ENCODE measurements around the gene CLSTN2.

The CLSTN2 gene

GRCh38 chr3:140236836-140237501, 302.0 kb downstream of the CLSTN2 start:
- no peak for DNase-seq (ENCODE audit: low read depth in 2 of 2)

GRCh38 chr3:140238646-140239314, 303.8 kb downstream of the CLSTN2 start:
- no peak for DNase-seq (ENCODE audit: low read depth in 2 of 2)

DNA sequence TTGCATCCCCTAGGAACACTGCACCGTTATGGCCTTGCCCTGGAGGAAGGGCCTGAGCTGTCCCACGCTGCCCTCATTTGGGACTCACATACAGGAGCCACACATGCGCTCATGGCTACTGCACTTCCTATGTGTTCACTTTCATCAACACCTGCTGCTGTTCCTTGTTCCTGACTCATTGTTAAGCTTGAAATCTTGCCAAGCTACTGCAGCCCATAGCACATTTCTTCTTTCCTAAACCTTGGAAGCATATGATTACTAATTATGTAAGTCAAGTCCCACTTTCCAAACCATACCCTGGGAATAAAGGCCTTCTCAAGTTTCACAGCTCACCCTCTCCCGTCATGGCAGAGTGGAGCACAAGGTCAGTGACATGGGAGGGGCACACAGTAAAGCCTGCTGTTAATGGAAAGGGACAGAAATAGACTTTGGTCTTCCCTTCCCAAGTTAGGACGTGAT, 307.9 kb downstream of the CLSTN2 start:
- no peak for DNase-seq (ENCODE audit: low read depth in 2 of 2)

DNA sequence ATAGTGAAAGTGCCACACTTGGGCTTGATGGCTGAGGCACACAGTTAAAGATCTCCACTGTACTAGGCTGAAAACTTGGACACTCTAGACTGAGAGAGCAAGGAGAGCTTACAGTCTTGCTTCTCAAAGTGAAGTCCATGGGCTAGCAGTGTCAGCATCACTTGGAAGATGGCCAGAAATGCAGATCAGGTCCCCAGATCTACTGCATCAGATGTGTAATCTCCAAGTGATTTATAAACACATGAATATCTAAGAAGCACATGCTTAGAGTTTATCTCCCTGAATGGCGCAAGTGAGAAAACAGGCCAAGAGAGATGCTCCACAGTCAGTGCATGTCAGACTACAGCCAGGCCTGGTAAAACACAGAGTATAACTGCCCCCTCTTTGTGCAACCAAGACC, 308.6 kb downstream of the CLSTN2 start:
- no peak for DNase-seq (ENCODE audit: low read depth in 2 of 2)

- DNase-seq (ENCODE audit: low read depth in 2 of 2): no peak
These were observed 309.9 kb downstream of the CLSTN2 start for GRCh38 chr3:140244893-140245292.

- DNase-seq (ENCODE audit: low read depth in 2 of 2): no peak
These were observed 311.6 kb downstream of the CLSTN2 start for GRCh38 chr3:140246578-140246977.

DNA sequence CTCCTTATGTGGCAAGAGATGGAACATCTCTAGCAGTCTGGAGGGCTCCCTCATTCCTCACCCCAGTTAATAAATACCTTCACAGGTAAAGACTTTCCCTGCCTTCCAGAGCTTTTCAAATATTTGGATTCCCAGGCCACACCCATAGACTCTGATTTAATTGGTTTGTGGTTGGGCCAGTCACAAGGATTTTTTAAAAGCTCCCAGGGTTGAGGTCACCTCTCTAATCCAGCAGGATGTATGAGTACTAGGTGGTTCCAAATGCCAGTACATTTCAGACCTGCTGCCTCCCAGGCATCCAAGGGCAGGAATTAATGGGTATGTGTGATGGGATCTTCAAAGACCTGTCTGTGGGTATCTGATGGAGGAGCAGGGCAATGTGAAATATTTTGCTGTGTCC, 312.8 kb downstream of the CLSTN2 start:
- DNase-seq (ENCODE audit: low read depth in 2 of 2): no peak

GRCh38 chr3:140249188-140249587, 314.2 kb downstream of the CLSTN2 start:
- no peak for DNase-seq (ENCODE audit: low read depth in 2 of 2)

DNA sequence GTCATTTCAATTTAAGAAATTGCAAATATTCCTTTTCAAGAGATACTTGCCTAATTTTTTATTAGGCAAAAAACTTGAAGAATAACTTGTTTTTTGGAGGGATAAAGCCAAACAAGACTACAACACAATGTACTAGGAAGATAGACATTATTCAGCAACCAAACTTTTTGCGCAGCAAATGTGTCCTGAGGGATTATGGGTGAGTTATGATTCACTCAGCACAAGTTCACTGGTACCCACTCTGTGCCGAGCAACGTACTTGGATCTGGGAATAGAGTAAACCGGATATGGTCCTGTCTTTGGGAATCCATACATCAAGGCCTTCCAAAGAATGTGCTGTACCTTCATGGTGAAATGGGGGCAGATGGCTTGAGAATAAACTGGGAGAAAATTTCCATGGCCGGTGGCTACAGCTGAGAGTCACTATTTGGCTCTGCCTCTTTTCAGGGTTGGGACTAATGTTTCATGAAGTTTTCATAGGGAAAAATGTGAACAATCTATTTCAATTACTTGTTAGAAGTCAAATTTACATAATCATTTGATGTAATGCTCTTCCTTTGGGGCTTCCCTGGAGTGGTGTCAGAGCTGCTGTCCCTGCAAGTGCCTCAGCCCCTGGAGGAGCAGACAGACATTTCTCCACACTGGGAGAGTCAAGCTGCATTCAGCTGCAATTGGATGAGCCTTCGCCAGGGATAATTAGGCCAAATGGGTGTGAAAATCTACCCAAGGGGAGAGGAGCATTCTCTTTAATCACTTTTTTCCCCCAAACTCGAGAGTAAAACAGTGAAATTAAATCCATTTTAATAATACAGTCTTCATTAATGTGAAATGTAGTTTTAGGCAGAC, 315.2 kb downstream of the CLSTN2 start:
- no peak for DNase-seq (ENCODE audit: low read depth in 2 of 2)

DNA sequence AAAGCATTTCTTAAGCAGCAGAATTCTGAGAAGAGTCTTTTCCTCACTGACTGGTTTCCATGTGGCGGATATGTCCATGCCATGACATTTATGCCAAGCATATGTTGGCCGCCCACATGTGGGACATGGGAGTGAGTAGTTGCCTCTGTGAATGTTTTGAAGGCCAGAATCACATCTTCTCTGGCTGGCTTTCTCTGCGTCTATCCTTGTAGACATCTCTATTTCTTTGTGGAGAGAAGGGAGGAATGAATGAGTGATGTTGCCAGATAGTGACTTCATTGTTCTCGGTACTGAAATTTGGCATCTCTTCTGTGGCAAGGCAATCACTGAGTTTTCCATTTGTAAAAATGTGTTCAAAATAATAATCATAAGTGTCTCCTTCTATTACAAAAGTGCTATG, 316.0 kb downstream of the CLSTN2 start:
- DNase-seq (ENCODE audit: low read depth in 2 of 2): no peak

DNA sequence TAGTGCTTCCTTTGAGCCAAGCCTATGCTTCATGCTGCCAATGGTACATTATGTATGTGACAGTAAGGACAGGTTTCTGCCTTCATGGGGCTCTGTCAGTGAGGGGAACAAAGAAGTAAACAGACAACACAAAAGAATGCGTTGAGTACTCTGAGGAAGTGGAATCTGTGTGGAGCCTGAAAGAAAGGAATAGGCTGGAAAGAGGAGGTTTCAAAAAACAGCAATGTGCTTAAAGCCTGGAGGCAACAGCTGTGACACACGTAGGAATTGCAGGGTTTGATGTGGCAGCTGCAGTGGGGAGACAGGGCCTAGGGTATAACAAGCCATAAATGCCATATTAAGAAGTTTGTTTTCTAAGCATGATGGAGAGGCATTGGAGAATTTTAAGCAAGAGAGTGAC, 316.7 kb downstream of the CLSTN2 start:
- no peak for DNase-seq (ENCODE audit: low read depth in 2 of 2)

GRCh38 chr3:140252812-140253656, 318.0 kb downstream of the CLSTN2 start:
- DNase-seq (ENCODE audit: low read depth in 2 of 2): no peak

- no peak for DNase-seq (ENCODE audit: low read depth in 2 of 2)
These were observed 323.3 kb downstream of the CLSTN2 start for GRCh38 chr3:140258222-140258724.

GRCh38 chr3:140265302-140265701, 330.3 kb downstream of the CLSTN2 start:
- DNase-seq (ENCODE audit: low read depth in 2 of 2): no peak

DNA sequence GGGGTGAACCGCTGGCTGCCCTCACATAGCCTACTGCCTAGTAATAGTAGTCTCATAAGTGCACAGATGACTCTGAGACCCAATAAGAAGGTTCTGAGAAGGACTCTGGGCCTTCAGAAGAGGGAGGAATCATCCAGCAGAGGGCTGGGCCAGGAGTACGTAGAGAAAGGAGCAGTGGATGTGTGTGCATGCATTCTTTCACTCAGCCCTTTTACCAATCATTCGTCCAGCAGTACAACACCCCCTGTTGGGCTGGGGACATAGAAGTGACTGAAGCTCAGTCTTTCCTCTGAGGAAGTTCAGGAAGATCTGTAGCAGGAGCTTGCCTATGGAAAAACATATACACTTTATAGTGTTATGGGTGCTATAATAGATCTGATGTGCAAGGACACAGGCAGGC, 333.1 kb downstream of the CLSTN2 start:
- DNase-seq (ENCODE audit: low read depth in 2 of 2): no peak

DNA sequence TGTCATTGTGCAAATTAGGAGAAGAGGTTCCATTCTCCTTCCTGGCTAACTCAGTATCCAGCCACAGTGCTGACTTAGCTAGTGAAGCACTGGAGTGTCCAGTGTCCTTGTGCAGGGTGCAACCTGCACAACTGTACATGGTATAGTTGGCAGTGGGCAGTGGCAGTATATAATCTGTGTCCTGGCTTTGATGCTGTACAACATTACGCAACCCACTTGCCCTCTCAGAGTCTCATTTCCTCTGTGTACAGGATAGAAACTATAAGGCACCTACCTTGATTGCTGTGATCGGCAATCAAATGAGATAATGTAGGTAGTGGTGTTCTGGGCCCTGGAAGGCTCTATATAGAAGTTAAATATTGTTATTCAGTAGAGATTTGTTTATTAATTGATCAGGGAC, 333.6 kb downstream of the CLSTN2 start:
- no peak for DNase-seq (ENCODE audit: low read depth in 2 of 2)

DNA sequence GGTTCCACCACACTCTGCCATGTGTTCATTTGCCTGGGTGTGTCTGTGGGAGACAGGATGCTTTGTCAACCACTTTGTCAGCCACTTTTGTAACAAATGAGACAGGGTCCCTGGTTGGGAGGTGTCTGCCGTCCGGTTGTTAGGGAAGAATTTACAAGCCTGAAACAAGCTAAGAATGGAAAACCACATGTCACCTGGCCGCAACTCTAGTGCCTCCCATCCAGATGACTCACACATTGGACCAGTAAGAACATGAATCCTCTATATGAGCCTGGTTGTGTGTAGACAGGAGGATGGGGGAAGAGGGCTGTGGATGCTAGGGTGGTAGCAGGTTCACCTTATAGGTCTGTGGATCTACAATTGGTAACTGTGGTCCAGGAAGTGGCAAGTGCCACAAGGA, 335.3 kb downstream of the CLSTN2 start:
- no peak for DNase-seq (ENCODE audit: low read depth in 2 of 2)

DNA sequence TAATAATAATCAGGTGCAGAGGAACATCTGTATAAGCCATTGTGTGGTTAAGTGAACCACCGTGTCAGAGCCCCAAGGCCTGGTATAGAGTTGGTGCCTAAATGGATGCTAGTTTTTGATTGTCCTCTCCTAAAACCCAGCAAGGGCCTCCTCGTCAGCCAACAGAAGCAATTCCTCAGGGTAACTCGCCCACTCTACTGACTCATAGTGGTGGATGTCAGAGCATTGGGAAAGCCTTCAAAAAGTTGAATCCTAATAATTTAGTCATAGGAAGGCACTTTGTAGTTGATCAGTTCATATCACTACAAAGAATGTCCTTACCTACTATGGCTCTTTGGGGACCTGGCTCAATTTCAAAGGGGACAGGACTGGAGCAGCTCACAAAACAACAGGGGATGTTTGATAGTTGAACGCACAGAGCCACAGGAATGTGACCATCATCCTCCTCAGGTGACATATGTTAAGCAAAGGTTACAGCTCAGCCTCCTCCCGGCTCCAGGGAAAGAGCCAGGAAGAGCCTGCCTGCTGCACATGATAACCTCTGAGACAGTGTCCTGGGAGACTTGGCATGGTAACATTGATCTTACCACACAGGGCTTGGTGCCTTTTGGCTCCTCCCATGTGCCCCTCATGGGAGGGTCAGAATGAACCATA, 338.7 kb downstream of the CLSTN2 start:
- DNase-seq (ENCODE audit: low read depth in 2 of 2): no peak

- no peak for DNase-seq (ENCODE audit: low read depth in 2 of 2)
These were observed 339.4 kb downstream of the CLSTN2 start for GRCh38 chr3:140274429-140274828.

DNA sequence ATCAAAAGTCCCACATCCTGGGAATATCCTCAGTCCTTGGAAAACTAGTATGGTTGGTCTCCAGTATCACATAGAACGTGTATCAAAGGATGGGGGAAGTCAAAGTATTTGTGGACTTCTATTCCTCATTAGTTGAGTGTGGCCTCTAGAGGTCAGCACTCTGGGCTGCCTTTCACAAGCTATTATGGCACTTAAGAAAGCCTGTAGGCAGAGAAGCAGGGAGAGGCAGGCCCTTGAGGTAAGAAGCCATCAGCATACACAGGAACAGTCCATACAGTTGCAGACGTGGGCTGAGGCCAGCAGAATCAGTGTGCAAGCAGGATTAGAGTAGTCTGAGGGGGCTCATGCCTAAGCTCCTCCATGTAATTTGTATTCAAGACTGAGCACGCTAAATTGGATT, 341.7 kb downstream of the CLSTN2 start:
- no peak for DNase-seq (ENCODE audit: low read depth in 2 of 2)

DNA sequence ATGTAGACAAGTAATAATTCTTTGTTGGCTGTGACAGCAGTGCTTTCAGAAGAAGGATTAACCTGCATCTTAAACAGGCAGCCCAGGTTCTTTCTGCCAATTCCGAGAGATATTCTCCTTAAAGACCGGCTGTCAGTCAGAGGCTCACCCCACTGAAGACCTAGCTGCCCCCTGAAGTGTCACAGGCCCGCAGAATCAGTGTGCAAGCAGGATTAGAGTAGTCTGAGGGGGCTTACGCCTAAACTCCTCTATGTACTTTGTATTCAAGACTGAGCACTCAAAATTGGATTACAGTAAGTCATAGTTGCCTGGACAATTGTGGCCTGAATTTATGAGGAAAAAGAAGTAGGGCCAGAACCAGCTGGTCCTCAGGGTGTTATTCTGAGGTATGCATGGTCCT, 342.9 kb downstream of the CLSTN2 start:
- no peak for DNase-seq (ENCODE audit: low read depth in 2 of 2)

Data from stimulated activated CD8-positive, alpha-beta memory T cell treated with anti-CD3 and anti-CD28 coated beads, Interleukin-2, amount 100 ng/mL, for 48 hours (primary cell).